Measurements from ENCODE around the gene ARHGAP10.

GRCh38 chr4:147853706-147854105 is 121.8 kb downstream of the ARHGAP10 start:
- TF ChIP-seq EZH2phosphoT487 (IDR thresholded peaks at IDR 0.05; ENCODE audit: low read length) (no peak), EZH2 (optimal IDR thresholded peaks at IDR 0.05; ENCODE audit: low read depth, low read length) (no peak)

Measured in MM.1S (cell line).